Epithelial cell of proximal tubule (primary cell): ENCODE measurements around the gene ZNF668. TPM values are rescaled to one million over a fixed set of nuclear protein-coding genes. Genes with fewer than 3 reads are reported as not detected.

Experiments
- DNase-seq: peaks from one replicate; pipeline ENCODE4 v3.0.0-alpha.2; 2011; ENCODE audit warnings: low read depth
- H3K4me3 ChIP-seq: 2 replicates; pipeline ENCODE4 v1.5.1; 2011; ENCODE audit warnings: low read depth, mild to moderate bottlenecking, low read length
- total RNA-seq: library from RNA; depleted of rRNA; stranded (reverse); fragments of >200 nt; gene quantifications from 2 replicates; pipeline ENCODE4 v1.2.3, GENCODE V29; 2015
- TF ChIP-seq, protein P1 (sequence below): conservative IDR thresholded peaks from 2 replicates; pipeline ENCODE4 v1.5.1; 2012; ENCODE audit warnings: low read depth, mild to moderate bottlenecking, low read length

ZNF668 gene
- total RNA-seq, 1 donor from 2014 or later, result 11.1 TPM

DNA sequence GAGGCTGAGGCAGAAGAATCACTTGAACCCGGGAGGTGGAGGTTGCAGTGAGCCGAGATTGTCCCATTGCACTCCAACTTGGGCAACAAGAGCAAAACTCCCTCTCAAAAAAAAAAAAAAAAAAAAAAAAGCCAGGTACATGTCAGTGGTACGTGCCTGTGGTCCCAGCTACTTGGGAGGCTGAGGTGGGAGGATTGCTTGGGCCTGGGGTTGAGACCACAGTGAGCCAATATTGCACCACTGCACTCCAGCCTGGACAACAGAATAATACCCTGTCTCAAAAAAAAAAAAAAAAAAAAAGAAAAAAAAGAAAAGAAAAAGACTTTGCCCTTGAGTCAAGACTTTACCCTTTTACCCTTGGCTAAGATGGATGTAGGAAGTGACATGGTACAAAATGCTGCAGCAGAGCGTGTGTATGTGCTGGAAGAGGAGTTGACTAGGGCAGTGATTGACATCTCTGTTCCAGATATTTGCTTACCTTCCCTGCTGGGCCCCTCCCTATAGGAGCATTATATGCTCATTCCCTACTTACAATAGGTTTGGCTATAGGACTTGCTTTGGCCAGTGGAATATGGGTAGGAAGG, 30.1 kb downstream of the ZNF668 start:
- H3K4me3 ChIP-seq, result no peak overlapping the region
- no peak for DNase-seq
- TF ChIP-seq, protein P1, sequence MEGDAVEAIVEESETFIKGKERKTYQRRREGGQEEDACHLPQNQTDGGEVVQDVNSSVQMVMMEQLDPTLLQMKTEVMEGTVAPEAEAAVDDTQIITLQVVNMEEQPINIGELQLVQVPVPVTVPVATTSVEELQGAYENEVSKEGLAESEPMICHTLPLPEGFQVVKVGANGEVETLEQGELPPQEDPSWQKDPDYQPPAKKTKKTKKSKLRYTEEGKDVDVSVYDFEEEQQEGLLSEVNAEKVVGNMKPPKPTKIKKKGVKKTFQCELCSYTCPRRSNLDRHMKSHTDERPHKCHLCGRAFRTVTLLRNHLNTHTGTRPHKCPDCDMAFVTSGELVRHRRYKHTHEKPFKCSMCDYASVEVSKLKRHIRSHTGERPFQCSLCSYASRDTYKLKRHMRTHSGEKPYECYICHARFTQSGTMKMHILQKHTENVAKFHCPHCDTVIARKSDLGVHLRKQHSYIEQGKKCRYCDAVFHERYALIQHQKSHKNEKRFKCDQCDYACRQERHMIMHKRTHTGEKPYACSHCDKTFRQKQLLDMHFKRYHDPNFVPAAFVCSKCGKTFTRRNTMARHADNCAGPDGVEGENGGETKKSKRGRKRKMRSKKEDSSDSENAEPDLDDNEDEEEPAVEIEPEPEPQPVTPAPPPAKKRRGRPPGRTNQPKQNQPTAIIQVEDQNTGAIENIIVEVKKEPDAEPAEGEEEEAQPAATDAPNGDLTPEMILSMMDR, result no peak

- TF ChIP-seq, protein P1, result no peak
- no peak overlapping the region for H3K4me3 ChIP-seq
- DNase-seq, result no peak
Measured at GRCh38 chr16:31043352-31043751, 30.7 kb downstream of the ZNF668 start.

DNA sequence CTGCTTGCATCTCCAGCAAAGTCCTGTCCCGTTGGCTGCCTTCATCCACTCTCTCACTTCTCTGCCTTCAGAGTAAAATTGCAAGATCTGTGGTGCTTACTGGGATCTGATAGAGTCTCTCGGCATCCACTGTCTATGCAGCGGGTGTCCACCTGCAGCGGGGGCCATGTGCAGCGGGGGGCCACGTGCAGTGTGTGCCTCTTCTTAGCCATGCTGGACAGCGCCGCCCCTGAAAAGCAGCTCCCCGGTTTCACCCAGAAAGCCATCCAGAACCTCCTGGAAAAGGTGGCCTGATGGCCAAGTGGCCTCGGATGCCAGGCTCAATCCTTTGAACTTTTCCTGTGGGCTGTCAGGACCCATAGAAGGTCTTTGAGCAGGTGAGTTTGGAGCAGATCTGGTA, 31.2 kb downstream of the ZNF668 start:
- H3K4me3 ChIP-seq, result no peak overlapping the region
- no peak for DNase-seq
- TF ChIP-seq, protein P1, result no peak

DNA sequence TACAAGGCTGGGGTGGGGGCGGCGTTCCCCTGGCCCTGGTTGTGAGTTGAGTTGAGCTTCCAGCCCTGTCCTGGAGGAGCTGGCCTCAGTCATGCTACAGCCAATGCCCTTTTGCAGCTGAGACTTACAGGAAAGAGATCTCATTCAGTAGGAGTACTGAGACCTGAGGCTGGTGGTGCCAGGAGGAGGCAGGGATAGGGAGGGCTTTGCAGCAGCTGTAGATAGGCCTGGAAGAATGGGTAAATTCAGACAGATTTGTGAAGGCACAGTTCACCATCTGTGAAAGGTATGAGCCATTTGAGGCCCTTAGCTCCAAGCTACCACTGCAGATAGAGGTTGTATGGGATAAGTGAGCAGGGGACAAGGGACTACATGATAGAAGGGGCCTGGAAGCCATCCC, 35.0 kb downstream of the ZNF668 start:
- no peak overlapping the region for H3K4me3 ChIP-seq
- DNase-seq, result no peak
- TF ChIP-seq, protein P1, result no peak

GRCh38 chr16:31036691-31037090, 37.3 kb downstream of the ZNF668 start:
- H3K4me3 ChIP-seq, result no peak overlapping the region
- DNase-seq, result no peak
- TF ChIP-seq, protein P1, result no peak

GRCh38 chr16:31033709-31034492, 40.1 kb downstream of the ZNF668 start:
- no peak for DNase-seq
- H3K4me3 ChIP-seq, result peak overlapping the region; percentile 98
- TF ChIP-seq, protein P1, result no peak
